Posterior vena cava (tissue), 2 donors: ENCODE data around the gene CMTM7. TPM values are rescaled to one million over a fixed set of nuclear protein-coding genes. Genes with fewer than 3 reads are reported as not detected.
A peak's percentile ranks its signal among the peaks of the same experiment; 100 is the strongest.
"Not testable (repeated sequence)": the region's sequence is repeated elsewhere in the genome, so short reads cannot be mapped to it uniquely, and the experiment has no call there.

Experiments
- DNase-seq: peaks from one replicate; pipeline ENCODE4 v3.0.0-alpha.2; 2020; ENCODE audit warnings: low spot score
- intact Hi-C, 2 donors: fragments of 100-400 bp; cut with DNase I; formaldehyde crosslinking; loops; one replicate each; pipeline versions ENCODE4 v1.14.1 to v1.14.2; 2022 to 2023
- total RNA-seq, 2 donors: library from RNA; stranded (reverse); fragmentation: NEBNext Ultra II Directional; extraction: Animal tissue kit (Norgen Biotek cat#: 25700); gene quantifications; one replicate each; pipeline ENCODE4 v1.2.1, GENCODE V29; 2021
- donor health status: DM: yes; HTN: yes; CAD: no.
- donor health status: DM: yes; HTN: yes; CAD: no.

Gene CMTM7
- total RNA-seq, 2 donors from 2014 or later, result 9.2 to 10.7 TPM

DNA sequence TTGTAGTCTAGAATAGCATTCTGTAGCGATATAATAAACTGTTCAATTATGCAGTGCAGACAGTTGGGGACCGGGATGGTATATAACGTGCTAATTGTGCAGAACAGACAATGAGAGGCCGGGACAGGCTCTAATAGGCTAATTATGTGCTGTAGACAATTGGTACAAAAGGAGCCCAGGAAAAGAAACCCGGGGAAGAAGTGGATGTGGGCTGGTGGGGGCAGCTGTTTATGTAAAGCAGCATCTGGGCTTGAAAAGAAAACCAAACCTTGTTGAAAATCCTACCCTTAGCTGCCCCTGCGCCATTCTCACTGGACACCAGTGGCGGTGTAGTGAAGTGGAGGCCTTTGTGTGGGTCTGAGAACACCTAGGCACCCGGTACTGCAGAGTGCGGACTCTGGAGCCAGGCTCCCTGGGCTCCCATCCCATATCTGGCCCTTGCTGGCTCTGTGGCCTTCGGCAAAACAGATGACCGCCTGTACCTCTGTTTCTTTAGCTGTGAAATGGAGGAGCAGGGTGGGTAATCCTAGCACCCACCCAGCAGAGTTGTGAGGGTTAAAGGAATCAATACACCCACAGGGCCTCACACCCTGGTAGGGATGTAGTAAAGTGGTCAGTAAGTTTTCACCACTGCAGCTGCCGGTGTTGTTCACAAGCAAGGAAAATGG is 59.5 kb downstream of the CMTM7 start:
- no peak for DNase-seq
- intact Hi-C loops, result no loop called here

DNA sequence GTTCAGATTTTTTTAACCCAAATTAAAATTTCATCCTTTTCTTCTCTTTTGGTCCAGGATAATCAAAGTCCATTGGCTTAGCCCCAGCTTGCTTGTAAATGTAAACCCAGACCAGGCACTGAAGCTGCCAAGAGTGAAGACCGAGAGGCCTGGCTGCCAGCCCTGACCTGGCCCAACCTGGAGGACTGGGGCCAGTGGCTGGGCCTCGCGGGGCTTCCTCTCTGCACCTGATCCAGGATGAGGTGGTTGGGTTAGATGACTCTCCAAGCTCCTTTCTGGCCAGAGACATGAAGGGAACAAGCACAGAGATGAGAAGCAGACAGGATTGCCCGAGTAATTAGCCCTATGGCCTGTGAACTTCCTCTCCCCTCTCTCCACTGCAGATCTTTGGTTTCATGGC is 60.4 kb downstream of the CMTM7 start:
- intact Hi-C loops, result no loop called here
- no peak for DNase-seq

DNA sequence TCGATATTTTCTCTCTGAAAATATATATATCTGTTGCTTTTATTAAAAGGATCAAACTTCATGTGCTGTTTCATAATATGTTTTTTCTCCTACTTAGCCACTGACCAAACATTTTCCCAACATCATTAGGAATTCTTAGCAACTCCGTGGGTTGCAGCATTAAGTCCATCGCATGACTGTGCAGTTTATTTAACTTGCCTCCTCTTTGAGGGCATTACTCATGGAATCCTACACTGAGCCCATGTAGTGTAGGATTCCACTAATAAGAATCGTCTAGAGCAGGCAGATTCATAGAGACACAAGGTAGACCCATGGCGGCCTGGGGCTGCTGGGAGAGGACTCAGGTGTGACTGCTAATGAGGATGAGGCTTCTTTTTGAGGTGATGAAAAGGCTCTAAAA is 61.7 kb downstream of the CMTM7 start:
- intact Hi-C loops, result no loop called here
- DNase-seq, result no peak

DNA sequence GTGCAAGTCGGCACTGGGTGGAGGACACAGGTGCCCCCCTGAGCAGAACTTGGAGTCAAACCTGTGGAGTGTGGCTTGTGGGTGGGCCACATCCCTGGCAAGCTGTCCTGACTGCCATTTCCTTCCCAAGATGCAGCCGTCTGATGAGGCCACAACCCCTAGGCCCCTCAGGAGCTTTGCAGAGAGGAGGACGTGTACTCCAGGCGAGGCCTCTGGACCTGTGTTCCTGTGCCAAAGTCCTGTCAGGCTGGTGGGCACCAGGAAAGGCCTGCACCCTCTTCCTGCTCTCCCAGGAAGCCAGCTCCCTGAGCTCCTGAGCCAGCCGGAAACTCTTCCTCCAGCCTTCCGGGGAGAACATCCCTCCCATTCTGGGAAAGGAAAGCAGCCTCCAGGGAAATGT is 62.5 kb downstream of the CMTM7 start:
- intact Hi-C loops, result no loop called here
- DNase-seq, result no peak

DNA sequence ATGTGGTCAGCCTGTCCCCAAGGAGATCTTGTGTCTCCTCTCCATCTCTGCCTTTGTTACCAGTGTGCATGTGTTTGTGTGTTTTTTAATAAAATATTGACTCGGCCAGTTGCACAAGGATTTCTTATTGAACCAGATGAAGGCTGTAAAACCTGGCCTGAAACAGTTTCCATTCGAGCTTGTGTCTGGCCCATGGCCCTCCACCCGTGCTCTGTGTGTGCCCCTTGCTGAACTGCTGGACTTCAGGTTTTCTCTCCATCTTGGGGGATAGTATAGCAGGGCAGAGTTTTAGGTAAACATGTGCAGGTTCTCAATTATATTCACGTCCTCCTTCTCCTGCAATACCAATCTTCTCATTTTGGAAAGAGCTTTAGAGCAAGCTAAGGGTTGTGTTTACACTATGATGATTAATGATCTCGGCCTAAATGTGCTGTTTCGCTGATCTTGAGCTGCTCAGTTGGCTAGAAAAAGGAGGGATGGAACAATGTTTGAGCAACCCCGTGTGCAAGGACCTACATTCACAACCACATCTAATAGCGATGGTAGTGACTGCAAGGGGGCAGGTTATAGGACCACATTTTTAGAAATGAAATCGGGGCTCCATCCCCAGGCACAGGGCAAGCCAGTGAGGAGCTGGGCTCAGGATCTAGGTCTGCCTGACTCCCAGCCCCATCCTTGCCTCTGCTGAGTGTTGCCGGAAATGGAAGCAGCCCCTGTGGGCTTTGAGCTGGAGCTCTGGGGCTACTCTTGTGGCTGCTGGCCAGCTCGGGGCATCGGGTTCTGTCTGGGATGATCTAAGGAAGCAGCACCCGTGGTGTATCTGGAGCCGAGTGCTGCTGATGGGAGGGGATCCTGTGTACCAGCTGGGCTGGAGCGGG is 63.3 kb downstream of the CMTM7 start:
- intact Hi-C loops, result no loop called here
- no peak for DNase-seq

DNA sequence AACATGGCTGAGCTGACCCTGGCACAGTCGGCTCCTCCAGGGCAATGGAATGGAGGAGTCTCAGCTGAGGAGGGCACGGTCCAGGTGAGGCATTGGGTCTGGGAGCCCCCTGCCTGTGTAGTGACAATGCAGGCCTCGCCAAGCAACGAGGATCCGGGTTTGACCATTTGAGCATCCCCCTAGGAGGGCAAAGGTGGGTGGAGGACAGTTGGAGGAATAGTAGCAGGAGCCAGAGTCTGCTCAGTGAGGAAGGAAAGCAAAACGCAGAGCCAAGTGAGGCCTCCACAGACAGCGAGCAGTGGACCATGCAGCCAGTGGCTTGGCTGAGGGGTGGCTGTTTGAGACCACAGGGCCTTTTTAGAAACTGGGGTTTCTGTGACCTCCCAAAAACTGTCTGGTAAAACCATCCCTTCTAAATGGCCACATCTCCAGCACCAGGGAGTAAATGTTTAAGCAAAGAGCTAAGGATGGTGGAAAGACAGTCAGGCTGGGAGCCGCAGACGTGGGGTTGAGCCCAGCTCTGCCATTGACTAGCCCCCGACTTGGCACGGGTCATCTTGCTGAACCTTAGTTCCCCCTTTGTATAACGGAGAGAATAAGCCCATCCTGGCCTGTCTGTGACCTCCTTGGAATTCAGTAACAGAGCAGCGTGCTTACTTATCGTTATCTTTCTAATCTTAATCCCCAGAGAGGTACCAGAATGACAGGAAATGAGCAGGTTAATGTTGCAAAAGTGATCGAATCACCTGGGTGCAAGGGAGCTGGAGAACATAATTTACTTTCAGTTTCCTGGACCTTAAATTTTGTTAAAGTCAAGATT is 64.2 kb downstream of the CMTM7 start:
- intact Hi-C loops, result no loop called here
- DNase-seq, result no peak

DNA sequence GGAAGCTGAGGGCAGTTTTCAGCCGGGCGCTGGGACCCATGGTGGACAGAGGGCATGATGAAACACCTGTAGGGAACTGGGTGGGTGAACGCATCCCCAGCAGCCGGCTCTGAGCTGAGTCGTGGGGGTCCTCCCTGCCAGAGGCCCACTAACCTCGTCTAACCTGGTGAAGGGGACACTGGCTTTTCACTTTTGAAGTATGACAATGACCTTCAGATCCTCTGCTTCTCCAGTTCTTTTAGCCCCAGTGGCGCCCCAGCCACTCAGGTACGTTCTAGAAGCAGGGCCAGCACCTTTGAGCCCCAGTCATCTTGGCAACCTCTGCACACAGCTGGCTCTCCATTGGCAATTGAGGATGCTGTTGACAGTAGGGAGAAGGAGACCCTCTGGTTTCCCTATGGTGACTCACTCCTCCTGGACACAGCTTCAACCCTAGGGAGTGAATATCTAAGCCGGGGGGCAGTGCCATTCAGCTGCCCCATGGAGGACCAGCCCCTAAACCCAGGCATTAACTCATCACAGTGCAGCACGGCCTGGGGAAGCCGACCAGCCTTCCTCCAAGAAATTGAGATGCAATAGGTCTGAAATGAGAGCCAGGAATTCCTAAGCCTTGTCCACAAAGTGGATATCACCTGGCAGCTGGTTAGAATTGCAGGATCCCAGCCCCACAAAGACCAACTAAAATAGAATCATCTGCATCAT is 64.9 kb downstream of the CMTM7 start:
- intact Hi-C loops, result no loop called here
- no peak for DNase-seq

DNA sequence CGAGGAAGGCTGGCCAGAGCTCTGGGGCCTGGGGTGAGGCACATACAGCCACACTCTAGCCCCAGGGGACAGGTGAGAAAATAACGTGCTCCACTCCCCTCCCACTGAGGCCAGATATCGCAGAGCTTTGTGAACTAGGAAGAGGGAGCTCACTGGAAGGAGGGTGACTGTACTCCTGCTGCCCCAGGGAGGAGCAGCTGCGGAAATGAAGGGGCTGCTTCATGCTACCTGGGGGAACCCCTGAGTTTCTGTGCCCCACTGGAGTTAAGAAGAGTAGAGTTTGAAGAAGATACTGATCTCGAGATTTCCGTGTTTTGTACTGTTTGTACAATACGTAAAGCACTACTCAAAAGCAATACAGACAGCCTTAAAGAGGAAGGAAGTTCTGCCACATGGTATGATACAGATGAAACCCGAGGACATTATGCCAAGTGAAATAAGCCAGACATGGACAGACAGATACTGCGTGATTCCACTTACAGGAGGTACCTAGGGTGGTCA is 66.4 kb downstream of the CMTM7 start:
- intact Hi-C loops, result no loop called here
- DNase-seq, result no peak

DNA sequence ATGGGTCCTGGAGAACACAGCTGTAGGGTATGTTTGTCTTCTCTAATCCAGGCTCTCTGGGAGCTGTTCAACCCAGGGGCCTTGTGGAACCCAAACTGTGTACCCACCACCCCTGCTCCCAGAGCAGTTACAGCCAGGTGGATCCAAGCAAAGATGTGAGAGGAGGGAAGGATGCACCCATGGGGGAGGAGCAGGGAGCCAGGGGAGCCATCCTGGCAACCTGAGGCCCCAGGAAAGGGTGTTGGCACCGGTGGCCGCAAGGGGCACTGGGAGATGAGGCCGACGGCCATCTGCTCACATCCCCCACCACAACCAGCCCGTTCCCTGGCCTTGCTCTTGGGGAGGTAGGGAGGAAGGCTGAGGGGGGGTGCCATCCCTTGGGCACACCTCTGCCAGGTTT is 67.8 kb downstream of the CMTM7 start:
- no peak for DNase-seq

DNA sequence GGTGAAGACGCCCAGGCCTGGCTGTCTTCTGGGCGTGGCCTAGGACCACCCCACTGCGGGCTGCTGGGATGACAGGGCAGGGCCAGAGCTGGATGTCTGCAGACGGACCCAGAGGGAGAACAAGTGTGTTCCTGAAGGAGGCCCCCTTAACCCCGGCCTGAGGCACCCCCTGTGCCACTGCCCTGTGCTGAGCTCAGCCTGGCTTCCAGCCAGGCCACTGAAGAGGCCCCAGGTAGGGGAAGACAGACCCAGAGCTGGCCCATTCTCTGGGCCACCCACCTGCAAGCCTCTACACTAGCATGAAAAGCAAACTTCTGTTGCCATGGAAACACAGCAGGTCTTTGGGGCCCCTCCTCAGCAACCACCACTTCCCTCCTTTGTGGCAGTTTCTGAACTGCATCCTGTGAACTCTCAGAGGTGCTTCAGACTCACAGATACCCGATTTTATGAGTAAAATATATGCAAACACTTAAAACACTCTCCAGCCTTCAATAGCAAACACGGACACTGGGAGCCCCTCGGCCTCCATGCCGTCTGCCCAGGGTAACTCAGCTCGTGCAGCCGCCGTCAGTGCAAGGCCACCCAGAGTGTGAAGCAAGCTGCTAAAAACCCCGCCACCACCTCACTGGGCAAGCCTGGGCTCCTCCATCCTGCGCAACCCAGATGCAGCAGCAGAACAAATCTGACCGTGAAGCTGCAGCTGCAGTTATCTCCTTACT is 68.5 kb downstream of the CMTM7 start:
- no peak for DNase-seq
- intact Hi-C loops, result loop anchor here in 1 of 2 donors (10.0 kb wide), 1 partner anchor 165 kb away; no protein-coding TSS in a partner anchor

More for the DNA sequence above, 67.8 kb downstream of the CMTM7 start:
- intact Hi-C loops, result no loop called here

DNA sequence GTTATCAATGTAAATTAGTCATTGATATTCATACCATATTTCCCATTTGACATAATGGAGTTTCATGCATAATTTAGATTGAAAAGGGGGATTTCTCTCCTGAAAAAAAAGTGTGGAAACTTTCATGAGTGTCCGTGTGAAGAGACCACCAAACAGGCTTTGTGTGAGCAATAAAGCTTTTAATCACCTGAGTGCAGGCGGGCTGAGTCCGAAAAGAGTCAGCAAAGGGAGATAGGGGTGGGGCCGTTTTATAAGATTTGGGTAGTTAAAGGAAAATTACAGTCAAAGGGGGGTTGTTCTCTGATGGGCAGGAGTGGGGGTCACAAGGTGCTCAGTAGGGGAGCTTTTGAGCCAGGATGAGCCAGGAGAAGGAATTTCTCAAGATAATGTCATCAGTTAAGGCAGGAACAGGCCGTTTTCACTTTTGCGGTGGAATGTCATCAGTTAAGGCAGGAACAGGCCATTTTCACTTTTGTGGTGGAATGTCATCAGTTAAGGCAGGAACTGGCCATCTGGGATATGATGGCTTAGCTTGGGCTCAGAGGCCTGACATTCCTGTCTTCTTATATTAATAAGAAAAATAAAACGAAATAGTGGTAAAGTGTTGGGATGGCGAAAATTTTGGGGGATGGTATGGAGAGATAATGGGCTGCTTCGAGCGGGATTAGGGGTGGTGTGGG is 69.3 kb downstream of the CMTM7 start:
- not testable (repeated sequence) for DNase-seq
- intact Hi-C loops, result loop anchor here in 1 of 2 donors (10.0 kb wide), 1 partner anchor 166 kb away; no protein-coding TSS in a partner anchor

DNA sequence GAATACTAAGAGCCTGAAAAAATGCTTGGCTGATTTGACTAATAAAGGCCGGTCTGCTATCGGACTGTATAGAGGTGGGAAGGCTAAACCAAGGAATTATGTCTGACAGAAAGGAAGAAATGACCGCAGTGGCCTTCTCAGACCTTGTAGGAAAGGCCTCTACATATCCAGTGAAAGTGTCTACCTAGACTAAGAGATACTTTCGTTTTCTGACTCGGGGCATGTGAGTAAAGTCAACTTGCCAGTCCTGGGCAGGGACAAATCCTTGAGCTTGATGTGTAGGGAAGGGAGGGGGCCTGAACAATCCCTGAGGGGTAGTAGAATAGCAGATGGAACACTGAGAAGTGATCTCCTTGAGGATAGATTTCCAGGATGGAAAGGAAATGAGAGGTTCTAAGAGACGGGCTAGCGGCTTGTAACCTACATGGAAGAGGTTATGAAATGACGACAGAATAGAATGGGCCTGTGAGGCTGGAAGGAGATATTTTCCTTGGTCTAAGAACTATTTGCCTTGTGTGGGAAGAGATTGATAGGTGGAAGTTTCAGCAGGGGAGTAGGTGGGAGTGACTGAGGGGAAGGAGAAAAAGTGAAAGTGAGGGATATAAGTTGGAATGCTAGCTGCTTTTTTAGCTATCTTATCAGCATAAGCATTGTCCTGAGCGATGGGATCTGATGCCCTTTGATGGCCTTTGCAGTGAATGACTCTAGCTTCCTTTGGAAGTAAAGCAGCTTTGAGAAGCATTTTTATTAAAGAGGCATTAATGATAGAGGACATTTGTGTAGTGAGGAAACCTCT is 70.7 kb downstream of the CMTM7 start:
- DNase-seq, result not testable (repeated sequence)
- intact Hi-C loops, result loop anchor here in 1 of 2 donors (10.0 kb wide), 1 partner anchor 168 kb away; no protein-coding TSS in a partner anchor

DNA sequence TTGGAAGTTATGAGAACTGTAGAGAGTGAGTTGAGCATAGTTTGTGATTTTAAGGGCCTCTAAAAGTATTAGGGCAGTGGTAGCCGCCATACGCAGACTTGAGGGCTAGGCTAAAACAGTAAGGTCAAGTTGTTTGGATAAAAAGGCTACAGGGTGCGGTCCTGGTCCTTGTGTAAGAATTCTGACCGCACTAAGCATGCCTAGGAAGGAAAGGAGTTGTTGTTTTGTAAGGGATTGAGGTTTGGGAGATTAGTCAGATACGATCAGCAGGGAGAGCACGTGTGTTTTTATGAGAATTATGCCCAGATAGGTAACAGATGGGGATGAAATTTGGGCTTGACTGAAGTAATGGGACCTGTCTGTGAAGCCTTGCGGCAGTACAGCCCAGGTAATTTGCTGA is 71.8 kb downstream of the CMTM7 start:
- DNase-seq, result not testable (repeated sequence)

DNA sequence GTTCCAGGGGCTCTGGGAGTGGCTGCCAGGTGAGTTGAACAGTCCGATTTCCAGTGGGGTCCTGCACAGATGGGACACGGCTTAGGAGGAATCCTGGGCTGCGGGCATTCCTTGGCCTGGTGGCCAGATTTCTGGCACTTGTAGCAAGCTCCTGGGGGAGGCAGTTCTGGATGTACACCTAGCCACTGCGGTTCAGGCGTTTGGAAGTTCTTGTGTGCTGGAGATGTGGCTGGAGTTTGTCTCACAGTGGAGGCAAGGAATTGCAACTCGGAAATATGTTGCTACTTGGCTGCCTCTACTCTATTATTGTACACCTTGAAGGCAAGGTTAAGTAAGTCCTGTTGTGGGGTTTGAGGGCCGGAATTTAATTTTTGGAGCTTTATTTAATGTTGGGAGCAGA is 73.1 kb downstream of the CMTM7 start:
- intact Hi-C loops, result loop anchor here in 1 of 2 donors (5.0 to 10.0 kb wide), 2 partner anchors 87 to 170 kb away; no protein-coding TSS in a partner anchor
- DNase-seq, result not testable (repeated sequence)

More for the DNA sequence above, 71.8 kb downstream of the CMTM7 start:
- intact Hi-C loops, result loop anchor here in 1 of 2 donors (10.0 kb wide), 1 partner anchor 169 kb away; no protein-coding TSS in a partner anchor

DNA sequence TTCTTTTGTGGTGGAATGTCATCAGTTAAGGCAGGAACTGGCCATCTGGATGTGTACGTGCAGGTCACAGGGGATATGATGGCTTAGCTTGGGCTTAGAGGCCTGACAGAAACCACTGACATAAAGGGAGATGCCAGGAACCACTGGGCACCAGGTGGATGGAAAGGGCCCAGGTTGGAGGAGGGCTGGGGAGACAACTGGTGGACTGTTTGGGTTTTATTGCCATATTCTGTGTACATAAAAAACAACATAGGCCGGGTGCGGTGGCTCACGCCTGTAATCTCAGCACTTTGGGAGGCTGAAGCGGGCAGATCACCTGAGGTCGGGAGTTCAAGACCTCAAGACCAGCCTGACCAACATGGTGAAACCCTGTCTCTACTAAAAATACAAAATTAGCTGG is 75.2 kb downstream of the CMTM7 start:
- DNase-seq, result not testable (repeated sequence)
- intact Hi-C loops, result loop anchor here in 1 of 2 donors (5.0 to 10.0 kb wide), 2 partner anchors 90 to 172 kb away; no protein-coding TSS in a partner anchor

DNA sequence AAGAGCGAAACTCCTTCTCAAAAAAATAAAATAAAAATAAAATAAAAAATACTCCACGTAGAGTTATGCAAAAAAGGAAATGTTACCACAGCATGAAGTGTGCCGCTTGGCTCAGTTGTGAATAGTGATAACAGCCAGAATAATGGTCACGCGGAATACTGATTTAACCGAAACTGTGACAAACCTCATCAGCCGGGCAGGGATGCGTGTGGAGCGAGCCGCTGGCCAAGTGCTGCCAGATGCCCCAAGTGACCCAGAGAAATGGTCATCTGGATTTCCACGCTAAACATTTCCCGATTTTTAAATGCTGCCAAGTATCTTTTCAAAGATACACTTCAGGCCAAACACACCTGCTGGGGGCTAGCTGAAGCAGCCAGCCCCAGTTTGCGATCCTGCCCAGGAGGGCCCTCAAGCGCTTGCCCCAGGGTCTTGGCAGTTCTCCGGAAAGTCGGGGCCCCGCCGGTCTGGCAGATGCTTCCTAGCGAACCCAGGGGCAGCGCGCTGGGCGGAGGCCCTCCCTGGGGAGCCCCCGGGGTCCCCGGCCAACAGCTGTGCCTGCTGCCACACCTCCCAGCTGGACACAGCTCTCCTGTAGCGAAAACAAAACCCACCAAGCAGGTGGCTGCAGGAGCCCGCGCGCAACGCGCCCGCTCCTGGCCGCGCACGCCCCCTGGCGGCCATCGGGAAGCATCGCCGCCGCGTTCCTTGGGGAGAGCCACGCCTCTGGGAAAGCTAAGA is 75.8 kb downstream of the CMTM7 start:
- DNase-seq, result peak; percentile 93
- intact Hi-C loops, result loop anchor here in 1 of 2 donors (5.0 to 10.0 kb wide), 2 partner anchors 90 to 173 kb away; no protein-coding TSS in a partner anchor
